ENCODE measurements around the gene EEA1.

The EEA1 gene

GRCh38 chr12:92765871-92766270, 163.2 kb downstream of the EEA1 start:
- H3K79me2 ChIP-seq (ENCODE audit: insufficient read depth, low read length) = no peaks in the 10 kb centered on the region
- H3K4me2 ChIP-seq (ENCODE audit: low read depth, low read length, poor library complexity, severe bottlenecking) = no peak overlapping the region
- no peak overlapping the region for H3K4me3 ChIP-seq (ENCODE audit: insufficient read depth, low read length, poor library complexity, severe bottlenecking)
- H3K36me3 ChIP-seq (ENCODE audit: low read length) = no peaks in the 10 kb centered on the region
- no peak overlapping the region for H3K9ac ChIP-seq (ENCODE audit: low read length)
- H3K9me3 ChIP-seq (ENCODE audit: insufficient read depth, low read length) = no peaks in the 10 kb centered on the region
- TF ChIP-seq, protein P1, sequence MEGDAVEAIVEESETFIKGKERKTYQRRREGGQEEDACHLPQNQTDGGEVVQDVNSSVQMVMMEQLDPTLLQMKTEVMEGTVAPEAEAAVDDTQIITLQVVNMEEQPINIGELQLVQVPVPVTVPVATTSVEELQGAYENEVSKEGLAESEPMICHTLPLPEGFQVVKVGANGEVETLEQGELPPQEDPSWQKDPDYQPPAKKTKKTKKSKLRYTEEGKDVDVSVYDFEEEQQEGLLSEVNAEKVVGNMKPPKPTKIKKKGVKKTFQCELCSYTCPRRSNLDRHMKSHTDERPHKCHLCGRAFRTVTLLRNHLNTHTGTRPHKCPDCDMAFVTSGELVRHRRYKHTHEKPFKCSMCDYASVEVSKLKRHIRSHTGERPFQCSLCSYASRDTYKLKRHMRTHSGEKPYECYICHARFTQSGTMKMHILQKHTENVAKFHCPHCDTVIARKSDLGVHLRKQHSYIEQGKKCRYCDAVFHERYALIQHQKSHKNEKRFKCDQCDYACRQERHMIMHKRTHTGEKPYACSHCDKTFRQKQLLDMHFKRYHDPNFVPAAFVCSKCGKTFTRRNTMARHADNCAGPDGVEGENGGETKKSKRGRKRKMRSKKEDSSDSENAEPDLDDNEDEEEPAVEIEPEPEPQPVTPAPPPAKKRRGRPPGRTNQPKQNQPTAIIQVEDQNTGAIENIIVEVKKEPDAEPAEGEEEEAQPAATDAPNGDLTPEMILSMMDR (IDR thresholded peaks at IDR 0.05; ENCODE audit: insufficient read depth, low read length, poor library complexity, severe bottlenecking) = no peak
- no peak for TF ChIP-seq EZH2phosphoT487 (conservative IDR thresholded peaks at IDR 0.05; ENCODE audit: low read length)
- H3F3A ChIP-seq (ENCODE audit: insufficient read depth) = no peaks in the 10 kb centered on the region
- no peaks in the 10 kb centered on the region for H3K27me3 ChIP-seq (ENCODE audit: low read length)
- no peak overlapping the region for H3K27ac ChIP-seq (ENCODE audit: low read depth, low read length)
- H4K20me1 ChIP-seq (ENCODE audit: low read depth, low read length) = no peaks in the 10 kb centered on the region
- H2AFZ ChIP-seq (ENCODE audit: low read depth, low read length, severe bottlenecking) = no peak overlapping the region
- no peaks in the 10 kb centered on the region for H3K9me2 ChIP-seq (replicated peaks; ENCODE audit: insufficient read depth, low read length)

- no peaks in the 10 kb centered on the region for H3K9me3 ChIP-seq (ENCODE audit: insufficient read depth, low read length)
- H2AFZ ChIP-seq (ENCODE audit: low read depth, low read length, severe bottlenecking) = no peak overlapping the region
- no peaks in the 10 kb centered on the region for H3K79me2 ChIP-seq (ENCODE audit: insufficient read depth, low read length)
- H3K9me2 ChIP-seq (replicated peaks; ENCODE audit: insufficient read depth, low read length) = no peaks in the 10 kb centered on the region
- H3K9ac ChIP-seq (ENCODE audit: low read length) = no peak overlapping the region
- no peak overlapping the region for H3K27ac ChIP-seq (ENCODE audit: low read depth, low read length)
- H3K4me2 ChIP-seq (ENCODE audit: low read depth, low read length, poor library complexity, severe bottlenecking) = no peak overlapping the region
- no peaks in the 10 kb centered on the region for H4K20me1 ChIP-seq (ENCODE audit: low read depth, low read length)
- H3K36me3 ChIP-seq (ENCODE audit: low read length) = no peaks in the 10 kb centered on the region
- no peaks in the 10 kb centered on the region for H3K27me3 ChIP-seq (ENCODE audit: low read length)
- H3K4me3 ChIP-seq (ENCODE audit: insufficient read depth, low read length, poor library complexity, severe bottlenecking) = no peak overlapping the region
- TF ChIP-seq EZH2phosphoT487 (conservative IDR thresholded peaks at IDR 0.05; ENCODE audit: low read length) = no peak
- TF ChIP-seq, protein P1 (IDR thresholded peaks at IDR 0.05; ENCODE audit: insufficient read depth, low read length, poor library complexity, severe bottlenecking) = no peak
- H3F3A ChIP-seq (ENCODE audit: insufficient read depth) = no peaks in the 10 kb centered on the region
Observed at GRCh38 chr12:92764831-92765230, 164.3 kb downstream of the EEA1 start.

DNA sequence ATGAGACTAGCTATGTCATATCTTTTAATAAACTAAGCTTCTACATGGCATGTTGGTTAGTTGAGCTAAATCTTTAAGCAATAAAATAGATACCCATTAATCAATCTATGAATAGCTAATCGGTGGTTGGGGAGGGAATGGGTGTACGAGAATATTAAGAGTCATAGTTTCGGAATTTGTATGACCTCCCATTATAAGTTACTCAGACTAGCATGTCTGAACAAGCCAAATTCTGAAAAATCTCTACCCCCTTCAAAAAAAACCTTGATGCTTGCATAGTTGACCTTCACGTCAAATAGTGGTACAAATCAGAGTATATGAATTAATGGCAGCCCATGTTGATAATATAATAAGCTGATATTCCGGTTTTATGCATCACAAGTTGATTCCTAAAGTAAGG, 166.3 kb downstream of the EEA1 start:
- Histone ChIP-seq H3K9me3 (ENCODE audit: insufficient read depth, low read length) (no peaks in the 10 kb centered on the region), H3K4me3 (ENCODE audit: insufficient read depth, low read length, poor library complexity, severe bottlenecking) (no peak overlapping the region), H3K27me3 (ENCODE audit: low read length) (no peaks in the 10 kb centered on the region), H3K36me3 (ENCODE audit: low read length) (no peaks in the 10 kb centered on the region), H3K9me2 (replicated peaks; ENCODE audit: insufficient read depth, low read length) (no peaks in the 10 kb centered on the region), H4K20me1 (ENCODE audit: low read depth, low read length) (no peaks in the 10 kb centered on the region), H3K79me2 (ENCODE audit: insufficient read depth, low read length) (no peaks in the 10 kb centered on the region), H3F3A (ENCODE audit: insufficient read depth) (no peaks in the 10 kb centered on the region), H3K4me2 (ENCODE audit: low read depth, low read length, poor library complexity, severe bottlenecking) (no peak overlapping the region), H3K27ac (ENCODE audit: low read depth, low read length) (no peak overlapping the region), H2AFZ (ENCODE audit: low read depth, low read length, severe bottlenecking) (no peak overlapping the region), H3K9ac (ENCODE audit: low read length) (no peak overlapping the region)
- no peak for TF ChIP-seq EZH2phosphoT487 (conservative IDR thresholded peaks at IDR 0.05; ENCODE audit: low read length)
- TF ChIP-seq, protein P1 (IDR thresholded peaks at IDR 0.05; ENCODE audit: insufficient read depth, low read length, poor library complexity, severe bottlenecking) = no peak
